Stomach (tissue), 9 donors: ENCODE results near the gene GPR153. TPM values are rescaled to one million over a fixed set of nuclear protein-coding genes. Genes with fewer than 3 reads are reported as not detected.

ENCODE experiments used
- DNase-seq, 2 donors: peaks; one replicate each; pipeline versions ENCODE4 v3.0.0 to v3.0.0-alpha.2; 2013 to 2019
- H3K27ac ChIP-seq, 5 donors: fragments of 200-600 bp in 4 of 5; sonication (generic) in 4 of 5; one replicate each; pipeline ENCODE4 v1.5.1; 2013 to 2019; ENCODE audit warnings: mild to moderate bottlenecking in 1 of 5, moderate library complexity in 1 of 5
- H3K27me3 ChIP-seq, 3 donors: fragments of 200-600 bp; sonication (generic); one replicate each; pipeline ENCODE4 v1.5.1; 2017 to 2019; ENCODE audit warnings: mixed run types in 1 of 3
- H3K36me3 ChIP-seq, 4 donors: fragments of 200-600 bp; sonication (generic); 1 replicate in 3 of 4; 2 replicates in 1 of 4; pipeline ENCODE4 v1.5.1; 2016 to 2019
- H3K4me1 ChIP-seq, 4 donors: fragments of 200-600 bp; sonication (generic); one replicate each; pipeline ENCODE4 v1.5.1; 2016 to 2019
- H3K4me3 ChIP-seq, 4 donors: fragments of 200-600 bp; sonication (generic) in 3 of 4; one replicate each; pipeline ENCODE4 v1.5.1; 2016 to 2019; ENCODE audit warnings: mild to moderate bottlenecking in 1 of 4
- H3K9me3 ChIP-seq, 4 donors: fragments of 200-600 bp; sonication (generic); one replicate each; pipeline ENCODE4 v1.5.1; 2016 to 2019
- EP300 ChIP-seq: sonication (generic); formaldehyde crosslinking; IDR thresholded peaks from one replicate; pipeline ENCODE4 v1.6.1; 2017; ENCODE audit warnings: antibody characterized with exemption
- POLR2A ChIP-seq, 4 donors: fragments of 450-650 bp; IDR thresholded peaks; one replicate each; pipeline ENCODE4 v1.6.1; 2016; ENCODE audit warnings: antibody characterized with exemption in 4 of 4, control low read depth in 2 of 4, mild to moderate bottlenecking in 1 of 4, moderate library complexity in 1 of 4
- POLR2AphosphoS5 ChIP-seq, 3 donors: sonication (generic); formaldehyde crosslinking; IDR thresholded peaks; one replicate each; pipeline ENCODE4 v1.6.1; 2016; ENCODE audit warnings: antibody characterized with exemption in 3 of 3
- WGBS, 5 donors: extraction: QIAGEN DNeasy Blood & Tissue Kit in 3 of 5; methylation state at CpG; one replicate each; pipeline versions ENCODE4 v1.1.5 to v1.1.7; 2013 to 2018; 5-methylcytosine and 5-hydroxymethylcytosine counted together
- intact Hi-C: fragments of 100-400 bp; cut with DNase I; formaldehyde crosslinking; loops from one replicate; pipeline ENCODE4 v1.15.1; 2023; ENCODE audit warnings: low total_unique reads
- polyA plus RNA-seq, 3 donors: library from polyadenylated mRNA; stranded (reverse); fragments of 200-250 nt; gene quantifications; one replicate each; pipeline ENCODE4 v1.2.3, GENCODE V29; 2013
- total RNA-seq, 5 donors: library from RNA; depleted of rRNA; stranded (reverse); fragments of >200 nt; gene quantifications; one replicate each; pipeline versions ENCODE4 v1.1.0 to v1.2.3, GENCODE V29; 2014 to 2016
- TF ChIP-seq, protein P1 (sequence below), 7 experiments: fragments of 450-650 bp in 4 of 7; fragments of 200-600 bp in 3 of 7; sonication (generic) in 3 of 7; IDR thresholded peaks; one replicate each; pipeline ENCODE4 v1.5.1; 2016 to 2019; ENCODE audit warnings: antibody characterized with exemption in 7 of 7, control low read depth in 2 of 7, mild to moderate bottlenecking in 1 of 7
- donor health status: healthy with polysubstance abuse.
- donor health status: Bipolar disorder and iron deficiency.
- donor health status: healthy.

The GPR153 gene
- total and polyA plus RNA-seq, 8 donors, result 1.8 to 63.1 (median 2.8) TPM

DNA sequence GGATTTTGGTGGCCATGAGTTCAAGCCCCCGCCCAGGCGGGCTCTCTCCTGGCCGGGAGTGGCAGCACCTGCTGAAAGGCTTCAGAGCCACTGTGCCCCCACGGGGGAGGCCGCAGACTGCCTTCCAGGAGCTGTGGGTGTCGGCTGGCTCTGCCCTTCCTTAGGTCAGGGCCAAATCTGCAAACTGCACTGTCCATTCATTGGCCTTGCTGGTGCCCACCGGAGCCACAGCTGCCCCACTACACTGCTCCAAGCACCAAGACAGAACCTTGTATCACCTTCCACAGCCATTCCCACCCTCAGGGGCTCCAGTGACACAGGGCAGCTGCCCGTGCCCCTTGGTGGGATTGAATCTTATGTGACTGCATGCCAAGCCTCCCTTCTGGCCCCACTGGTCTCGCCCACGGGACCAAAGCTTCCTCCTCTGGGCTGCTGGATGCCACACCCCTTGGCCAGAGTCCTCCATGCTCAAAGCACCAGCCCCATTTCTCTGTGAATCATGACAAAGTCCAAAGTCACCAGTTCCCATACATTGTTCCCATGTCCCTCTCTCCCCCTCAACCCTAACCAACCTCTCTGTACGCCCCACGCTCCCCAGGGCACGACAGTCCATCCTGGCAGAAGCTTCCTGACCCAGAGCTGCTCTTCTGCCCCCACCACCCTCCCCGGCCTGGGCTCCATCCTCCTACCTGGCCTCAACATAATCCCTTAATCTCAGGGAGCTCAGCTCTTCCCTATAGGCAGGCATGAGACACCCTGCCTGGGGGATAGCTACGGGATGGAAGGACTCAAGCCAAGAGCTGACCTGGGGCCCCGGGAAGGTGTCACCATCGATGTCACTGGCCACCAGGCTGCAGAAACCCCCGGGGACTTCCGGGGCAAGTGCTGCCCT lies 20.9 kb upstream of the GPR153 start:
- Histone ChIP-seq H3K4me1 (peaks cover 0 to 3% (median under 1%) of the 10 kb centered on the region in 4 donors), H3K27me3 (no peaks in the 10 kb centered on the region), H3K27ac (no peak overlapping the region), H3K36me3 (peaks cover 0 to 8% (median 0%) of the 10 kb centered on the region in 4 donors), H3K4me3 (no peak overlapping the region), H3K9me3 (no peaks in the 10 kb centered on the region)
- intact Hi-C loops, result no loop called here
- TF ChIP-seq EP300 (no peak), POLR2AphosphoS5 (IDR thresholded peaks at IDR 0.05) (no peak), POLR2A (IDR thresholded peaks at IDR 0.05) (no peak)
- TF ChIP-seq, protein P1, sequence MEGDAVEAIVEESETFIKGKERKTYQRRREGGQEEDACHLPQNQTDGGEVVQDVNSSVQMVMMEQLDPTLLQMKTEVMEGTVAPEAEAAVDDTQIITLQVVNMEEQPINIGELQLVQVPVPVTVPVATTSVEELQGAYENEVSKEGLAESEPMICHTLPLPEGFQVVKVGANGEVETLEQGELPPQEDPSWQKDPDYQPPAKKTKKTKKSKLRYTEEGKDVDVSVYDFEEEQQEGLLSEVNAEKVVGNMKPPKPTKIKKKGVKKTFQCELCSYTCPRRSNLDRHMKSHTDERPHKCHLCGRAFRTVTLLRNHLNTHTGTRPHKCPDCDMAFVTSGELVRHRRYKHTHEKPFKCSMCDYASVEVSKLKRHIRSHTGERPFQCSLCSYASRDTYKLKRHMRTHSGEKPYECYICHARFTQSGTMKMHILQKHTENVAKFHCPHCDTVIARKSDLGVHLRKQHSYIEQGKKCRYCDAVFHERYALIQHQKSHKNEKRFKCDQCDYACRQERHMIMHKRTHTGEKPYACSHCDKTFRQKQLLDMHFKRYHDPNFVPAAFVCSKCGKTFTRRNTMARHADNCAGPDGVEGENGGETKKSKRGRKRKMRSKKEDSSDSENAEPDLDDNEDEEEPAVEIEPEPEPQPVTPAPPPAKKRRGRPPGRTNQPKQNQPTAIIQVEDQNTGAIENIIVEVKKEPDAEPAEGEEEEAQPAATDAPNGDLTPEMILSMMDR (IDR thresholded peaks at IDR 0.05), result no peak
- WGBS, 5 donors, result 75 to 80% (median 78%) methylated on average over 13 to 19 of the region's 19 CpGs
- peak in 1 of 2 donors; percentile 62 for DNase-seq

DNA sequence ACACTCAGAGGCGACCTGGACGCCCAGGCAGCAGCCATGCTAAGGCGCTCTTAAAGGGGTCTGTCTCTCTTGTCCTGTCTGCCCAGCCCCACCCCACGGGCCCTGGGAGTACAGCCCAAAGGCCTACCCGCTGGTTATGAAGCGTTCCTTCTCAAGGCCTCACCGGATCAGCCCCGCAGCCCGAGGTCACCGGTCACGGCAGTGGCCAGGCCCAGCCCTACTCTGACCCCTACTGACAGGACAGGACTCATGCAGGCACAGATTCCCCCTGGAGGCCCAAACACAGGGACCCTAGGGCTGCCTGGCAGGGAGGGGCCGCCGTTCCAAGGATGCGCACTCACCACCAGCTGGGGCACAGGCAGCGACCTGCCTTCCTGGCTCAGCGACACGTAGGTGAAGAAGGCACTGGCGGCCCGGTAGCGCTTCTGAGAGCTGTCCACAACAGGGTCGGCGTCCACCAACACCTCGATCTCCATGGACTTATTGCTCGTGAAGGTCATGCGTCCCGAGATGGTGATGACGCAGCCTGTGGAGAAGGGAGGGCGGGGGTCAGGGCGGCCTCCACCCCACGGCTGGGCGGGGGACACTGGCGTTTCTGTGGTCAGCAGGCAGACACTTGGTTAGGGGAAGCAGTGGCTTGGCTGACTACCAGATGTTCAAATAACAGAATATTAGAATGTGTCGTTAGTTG lies 20.0 kb upstream of the GPR153 start:
- intact Hi-C loops, result no loop called here
- no peak for DNase-seq
- Histone ChIP-seq H3K27ac (peak overlapping the region in 1 of 5 donors; percentile 34), H3K27me3 (no peaks in the 10 kb centered on the region), H3K4me1 (peaks cover 0 to 12% (median 5%) of the 10 kb centered on the region in 4 donors), H3K36me3 (peaks cover 0 to 8% (median 0%) of the 10 kb centered on the region in 4 donors), H3K9me3 (no peaks in the 10 kb centered on the region), H3K4me3 (no peak overlapping the region)
- 80 to 83% (median 82%) methylated on average over 23 to 33 of the region's 33 CpGs for WGBS, 5 donors
- TF ChIP-seq EP300, result no peak
- TF ChIP-seq, protein P1 (IDR thresholded peaks at IDR 0.05), result peak in 1 of 7 experiments; percentile 19

DNA sequence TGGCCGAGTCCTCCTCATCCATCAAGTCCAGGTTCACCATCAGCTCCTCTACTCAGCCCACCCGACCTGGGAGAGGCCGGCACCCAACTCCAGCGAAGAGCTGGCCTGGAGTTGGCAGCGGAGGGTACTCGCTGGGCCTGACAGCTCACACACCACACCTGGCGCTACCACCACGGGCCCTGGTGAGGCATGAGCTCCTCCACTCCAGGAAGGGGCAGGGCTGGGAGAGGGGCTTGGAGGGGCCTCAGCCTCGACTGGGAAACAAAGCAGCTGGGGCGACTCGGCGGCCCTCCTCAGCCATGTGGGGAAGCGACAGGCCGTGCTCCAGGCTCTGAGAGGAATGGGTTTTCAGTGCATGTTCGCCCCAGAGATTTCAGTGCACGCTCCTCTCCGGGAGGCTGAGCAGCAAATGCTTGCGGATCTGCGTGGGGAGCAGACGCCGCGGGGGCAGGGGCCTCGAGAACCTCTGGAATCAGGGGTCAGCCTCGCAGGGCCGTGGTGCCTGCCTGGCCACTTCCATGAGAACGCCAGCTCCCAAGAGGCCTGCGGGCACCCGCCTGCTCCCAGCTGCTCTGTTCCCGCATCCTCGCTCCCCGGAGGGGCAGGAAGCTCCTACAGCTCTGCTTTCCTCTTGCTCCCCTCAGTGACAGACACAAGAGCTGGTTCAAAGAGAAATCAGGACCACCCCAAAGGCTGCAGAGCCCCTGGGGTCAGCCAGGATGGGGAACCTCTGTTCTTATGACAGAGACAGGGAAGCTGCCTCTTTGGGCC lies 18.9 kb upstream of the GPR153 start:
- no peak overlapping the region for H3K4me3 ChIP-seq
- peaks cover 0 to 14% (median 6%) of the 10 kb centered on the region in 4 donors for H3K4me1 ChIP-seq
- 87 to 96% (median 93%) methylated on average over 5 to 31 of the region's 31 CpGs for WGBS, 5 donors
- no peaks in the 10 kb centered on the region for H3K27me3 ChIP-seq
- peaks cover 0 to 8% (median 0%) of the 10 kb centered on the region in 4 donors for H3K36me3 ChIP-seq
- intact Hi-C loops, result no loop called here
- no peak for DNase-seq
- no peaks in the 10 kb centered on the region for H3K9me3 ChIP-seq
- TF ChIP-seq, protein P1 (IDR thresholded peaks at IDR 0.05), result no peak
- TF ChIP-seq EP300 (no peak), POLR2AphosphoS5 (IDR thresholded peaks at IDR 0.05) (no peak), POLR2A (IDR thresholded peaks at IDR 0.05) (no peak)
- H3K27ac ChIP-seq, result no peak overlapping the region

DNA sequence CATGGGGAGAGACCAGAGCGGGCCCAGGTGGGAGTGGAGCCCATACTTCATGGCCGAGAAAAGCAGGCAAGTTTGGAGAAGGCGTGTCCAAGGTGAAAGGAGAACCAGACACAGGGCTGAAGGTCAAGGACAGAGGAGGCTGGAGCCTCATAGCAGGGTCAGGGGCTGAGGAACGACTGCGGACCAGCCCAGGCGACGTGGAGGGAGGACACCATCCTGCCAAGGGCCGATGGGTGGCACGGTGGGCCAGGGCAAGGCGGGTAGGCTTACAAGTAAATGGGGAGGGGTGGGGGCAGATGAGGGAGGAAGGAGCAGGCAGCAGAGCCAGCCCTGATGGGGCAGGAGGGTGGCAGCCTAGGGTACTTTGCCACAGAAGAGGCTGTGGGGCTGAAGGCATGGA lies 18.2 kb upstream of the GPR153 start:
- H3K36me3 ChIP-seq, result peaks cover 0 to 8% (median 0%) of the 10 kb centered on the region in 4 donors
- no peaks in the 10 kb centered on the region for H3K27me3 ChIP-seq
- H3K27ac ChIP-seq, result no peak overlapping the region
- TF ChIP-seq EP300 (no peak), POLR2AphosphoS5 (IDR thresholded peaks at IDR 0.05) (no peak), POLR2A (IDR thresholded peaks at IDR 0.05) (no peak)
- TF ChIP-seq, protein P1 (IDR thresholded peaks at IDR 0.05), result no peak
- no peaks in the 10 kb centered on the region for H3K9me3 ChIP-seq
- 88 to 96% (median 90%) methylated on average over 10 of the region's 10 CpGs for WGBS, 5 donors
- DNase-seq, result no peak
- intact Hi-C loops, result no loop called here
- H3K4me3 ChIP-seq, result no peak overlapping the region
- H3K4me1 ChIP-seq, result peaks cover 0 to 14% (median 6%) of the 10 kb centered on the region in 4 donors
